Adrenal gland (tissue), 12 donors: ENCODE measurements around the gene SHD. TPM values are rescaled to one million over a fixed set of nuclear protein-coding genes. Genes with fewer than 3 reads are reported as not detected.

Experiments
- DNase-seq, 7 donors: peaks; one replicate each; pipeline ENCODE4 v3.0.0-alpha.2; 2019 to 2020
- H3K27ac ChIP-seq, 5 donors: fragments of 200-600 bp; sonication (generic) in 4 of 5; 1 replicate in 3 of 5; 2 replicates in 2 of 5; pipeline versions ENCODE4 v1.5.1 to v1.8.0; 2016 to 2020; ENCODE audit warnings: mild to moderate bottlenecking in 1 of 5
- H3K27me3 ChIP-seq: fragments of 200-600 bp; 2 replicates; pipeline ENCODE4 v1.8.0; 2021
- H3K36me3 ChIP-seq, 2 donors: fragments of 200-600 bp; replicated peaks in 1 of 2; 1 replicate in 1 of 2; 2 replicates in 1 of 2; pipeline versions ENCODE4 v1.5.1 to v1.8.0; 2018 to 2022
- H3K4me1 ChIP-seq, 2 donors: fragments of 200-600 bp; replicated peaks in 1 of 2; 1 replicate in 1 of 2; 2 replicates in 1 of 2; pipeline versions ENCODE4 v1.5.1 to v1.8.0; 2018 to 2021
- H3K4me3 ChIP-seq, 4 donors: fragments of 200-600 bp; sonication (generic) in 3 of 4; one replicate each; pipeline ENCODE4 v1.5.1; 2016 to 2018
- H3K9me3 ChIP-seq, 3 donors: fragments of 200-600 bp; sonication (generic) in 1 of 3; replicated peaks in 1 of 3; 1 replicate in 2 of 3; 2 replicates in 1 of 3; pipeline versions ENCODE4 v1.5.1 to v1.8.0; 2016 to 2021
- CTCF ChIP-seq, 6 experiments: fragments of 450-650 bp in 4 of 6; fragments of 200-600 bp in 2 of 6; sonication (generic) in 1 of 6; IDR thresholded peaks; 1 replicate in 5 of 6; 2 replicates in 1 of 6; pipeline versions ENCODE4 v1.5.1 to v1.8.0; 2016 to 2021; ENCODE audit warnings: antibody characterized with exemption in 6 of 6, mild to moderate bottlenecking in 2 of 6, moderate library complexity in 1 of 6
- POLR2A ChIP-seq, 2 donors: fragments of 450-650 bp; IDR thresholded peaks; one replicate each; pipeline ENCODE4 v1.6.1; 2017; ENCODE audit warnings: antibody characterized with exemption in 2 of 2, mild to moderate bottlenecking in 2 of 2, moderate library complexity in 1 of 2
- WGBS, 4 donors: extraction: QIAGEN DNeasy Blood & Tissue Kit in 2 of 4; methylation state at CpG; one replicate each; pipeline versions ENCODE4 v1.1.5 to v1.1.7; 2013 to 2017; 5-methylcytosine and 5-hydroxymethylcytosine counted together
- intact Hi-C, 2 donors: fragments of 100-400 bp; cut with DNase I; formaldehyde crosslinking; loops; one replicate each; pipeline versions ENCODE4 v1.14.1 to v1.15.0; 2022 to 2023
- polyA plus RNA-seq, 3 donors: library from polyadenylated mRNA; stranded (reverse); fragments of 200-250 nt in 2 of 3; fragments of 350-450 nt in 1 of 3; fragmentation: Illumina TruSeq in 1 of 3; extraction: RNeasy Lipid Tissue Mini Kit (QIAGEN cat#74804) in 1 of 3; gene quantifications; one replicate each; pipeline ENCODE4 v1.2.3, GENCODE V29; 2013 to 2014
- total RNA-seq, 9 donors: library from RNA; depleted of rRNA in 4 of 9; stranded (reverse); fragments of >200 nt in 4 of 9; fragments of 120-200 nt in 1 of 9; fragmentation: NEBNext Ultra II Directional in 1 of 9; extraction: Animal tissue kit (Norgen Biotek cat#: 25700) in 1 of 9; gene quantifications; one replicate each; pipeline versions ENCODE4 v1.1.0 to v1.2.4, GENCODE V29; 2013 to 2023
- donor health status: healthy with polysubstance abuse.
- donor health status: Bipolar disorder and iron deficiency.
- donor health status: DM: yes; HTN: yes; CAD: no.
- donor health status: DM: no; HTN: no; CAD: no.
- donor health status: DM: no; HTN: no; CAD: no.
- donor health status: DM: yes; HTN: yes; CAD: no.

SHD gene
- total and polyA plus RNA-seq, 12 donors: 0.07 to 4.1 (median 0.74) TPM; not detected in 6

GRCh38 chr19:4305257-4305612 lies 26.2 kb downstream of the SHD start:
- Histone ChIP-seq H3K27me3 (peaks cover 8% of the 10 kb centered on the region), H3K9me3 (no peaks in the 10 kb centered on the region), H3K4me1 (no peaks in the 10 kb centered on the region), H3K36me3 (no peaks in the 10 kb centered on the region), H3K4me3 (no peak overlapping the region), H3K27ac (no peak overlapping the region)
- no peak for DNase-seq
- TF ChIP-seq CTCF (IDR thresholded peaks at IDR 0.05): no peak
- WGBS, 4 donors: 65 to 74% (median 70%) methylated on average over 7 of the region's 7 CpGs
- intact Hi-C loops: no loop called here

- Histone ChIP-seq H3K4me3 (no peak overlapping the region), H3K4me1 (no peaks in the 10 kb centered on the region), H3K36me3 (no peaks in the 10 kb centered on the region), H3K27ac (no peak overlapping the region), H3K27me3 (peaks cover 8% of the 10 kb centered on the region), H3K9me3 (no peaks in the 10 kb centered on the region)
- no peak for DNase-seq
- intact Hi-C loops: no loop called here
- WGBS, 4 donors: 79 to 83% (median 81%) methylated on average over 11 to 16 of the region's 16 CpGs
- TF ChIP-seq POLR2A (IDR thresholded peaks at IDR 0.05) (no peak), CTCF (IDR thresholded peaks at IDR 0.05) (no peak)
These were observed 26.6 kb downstream of the SHD start for GRCh38 chr19:4305659-4306058.

- 51 to 64% (median 60%) methylated on average over 16 to 22 of the region's 22 CpGs for WGBS, 4 donors
- Histone ChIP-seq H3K4me3 (no peak overlapping the region), H3K27ac (peak overlapping the region in 3 of 5 donors; percentile 38 to 80 (median 67)), H3K9me3 (no peaks in the 10 kb centered on the region), H3K27me3 (no peaks in the 10 kb centered on the region), H3K36me3 (no peaks in the 10 kb centered on the region), H3K4me1 (no peaks in the 10 kb centered on the region)
- no peak for TF ChIP-seq POLR2A (IDR thresholded peaks at IDR 0.05)
- no peak for TF ChIP-seq CTCF (IDR thresholded peaks at IDR 0.05)
- peak; percentile 50 to 90 (median 79) for DNase-seq
- intact Hi-C loops: no loop called here
These were observed 31.4 kb downstream of the SHD start for GRCh38 chr19:4310247-4311121.

GRCh38 chr19:4313847-4314490 lies 34.9 kb downstream of the SHD start:
- no peak for TF ChIP-seq POLR2A (IDR thresholded peaks at IDR 0.05)
- intact Hi-C loops: no loop called here
- DNase-seq: peak in 1 of 7 donors; percentile 15
- Histone ChIP-seq H3K9me3 (no peaks in the 10 kb centered on the region), H3K27me3 (no peaks in the 10 kb centered on the region), H3K27ac (no peak overlapping the region), H3K4me1 (no peaks in the 10 kb centered on the region), H3K36me3 (no peaks in the 10 kb centered on the region), H3K4me3 (no peak overlapping the region)
- WGBS, 4 donors: 41 to 55% (median 52%) methylated on average over 12 of the region's 12 CpGs
